ENCODE results near the gene MAPK12.
A peak's percentile ranks its signal among the peaks of the same experiment; 100 is the strongest.

Gene MAPK12

GRCh38 chr22:50226875-50227165, 34.7 kb downstream of the MAPK12 start:
- no peak for DNase-seq

DNA sequence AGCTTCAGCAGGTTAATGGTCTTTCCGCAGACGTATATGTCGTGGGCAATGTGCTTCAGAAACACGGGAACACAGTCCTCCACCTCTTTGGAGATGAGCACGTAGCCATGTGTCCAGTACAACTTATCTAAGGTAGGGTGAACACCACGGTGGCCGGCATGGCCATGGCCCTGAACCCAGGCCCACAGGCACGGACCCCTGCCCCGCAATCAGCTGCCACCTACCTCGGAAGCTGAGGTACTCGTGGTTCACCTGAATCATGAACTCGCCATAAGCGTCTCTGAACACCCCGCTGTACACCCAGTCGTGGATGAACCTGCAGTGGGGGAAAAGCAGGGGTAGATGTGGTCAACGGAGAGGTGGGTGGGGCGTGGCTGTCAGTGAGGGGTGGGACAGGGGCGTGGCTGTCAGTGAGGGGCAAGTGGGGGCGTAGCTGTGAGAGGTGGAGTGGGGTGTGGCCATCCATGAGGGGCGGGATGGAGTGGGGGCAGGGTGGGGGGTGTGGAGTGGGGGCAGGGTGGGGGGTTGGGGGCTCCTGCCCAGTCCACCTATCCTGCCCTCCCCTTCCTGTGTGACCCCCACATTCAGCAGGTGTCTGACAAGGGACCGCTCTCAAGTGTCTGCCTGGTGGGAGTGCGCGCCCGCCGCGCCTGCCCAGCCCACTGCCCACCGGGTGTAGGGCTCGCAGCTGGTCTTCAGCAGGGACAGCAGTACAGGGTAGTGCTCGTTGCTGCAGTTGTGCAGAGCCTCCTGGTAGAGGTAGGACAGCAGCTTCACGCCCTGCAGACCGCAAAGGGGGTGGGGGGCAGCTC, 35.2 kb downstream of the MAPK12 start:
- DNase-seq: no peak

GRCh38 chr22:50225200-50225969, 36.1 kb downstream of the MAPK12 start:
- DNase-seq: no peak

DNA sequence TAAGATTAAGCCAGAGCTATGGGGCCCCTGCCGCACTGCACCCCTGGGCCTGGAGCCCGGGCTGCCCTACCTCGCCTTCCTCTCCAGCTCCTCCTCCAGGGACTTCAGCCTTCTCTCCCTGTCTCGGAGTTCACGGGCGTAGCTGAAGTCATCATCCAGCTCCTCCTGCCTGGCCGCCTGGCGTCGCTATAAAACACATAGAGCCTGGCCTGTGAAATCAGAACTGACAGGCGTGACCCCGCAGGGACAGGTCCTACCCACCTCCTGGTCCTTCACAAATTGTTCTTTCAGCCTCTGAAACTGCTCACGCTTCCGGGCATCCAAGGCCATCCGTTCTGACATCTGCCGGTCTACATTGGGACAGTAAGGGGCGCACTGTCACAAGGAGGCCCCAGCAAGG, 37.4 kb downstream of the MAPK12 start:
- peak; percentile 40 for DNase-seq

DNA sequence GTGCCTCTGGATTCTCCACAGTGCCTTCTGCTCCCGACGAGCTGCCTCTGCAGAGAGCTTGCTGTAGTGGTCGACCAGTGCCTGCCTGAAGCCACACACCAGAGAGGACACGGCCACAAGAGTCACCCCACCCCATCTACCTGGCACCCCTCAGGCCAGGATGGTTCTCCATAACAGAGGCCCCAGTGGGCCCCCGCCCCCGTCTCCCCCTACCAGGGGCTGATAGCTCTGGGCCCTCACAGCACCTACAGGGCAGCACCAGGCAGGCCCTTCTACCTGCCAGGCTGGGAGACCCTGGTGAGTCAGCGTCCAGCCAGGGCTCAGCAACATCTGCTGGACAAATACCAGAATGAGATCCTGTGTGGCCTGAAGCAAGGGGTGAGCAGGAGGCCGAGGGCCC, 39.0 kb downstream of the MAPK12 start:
- peak; percentile 54 for DNase-seq

DNA sequence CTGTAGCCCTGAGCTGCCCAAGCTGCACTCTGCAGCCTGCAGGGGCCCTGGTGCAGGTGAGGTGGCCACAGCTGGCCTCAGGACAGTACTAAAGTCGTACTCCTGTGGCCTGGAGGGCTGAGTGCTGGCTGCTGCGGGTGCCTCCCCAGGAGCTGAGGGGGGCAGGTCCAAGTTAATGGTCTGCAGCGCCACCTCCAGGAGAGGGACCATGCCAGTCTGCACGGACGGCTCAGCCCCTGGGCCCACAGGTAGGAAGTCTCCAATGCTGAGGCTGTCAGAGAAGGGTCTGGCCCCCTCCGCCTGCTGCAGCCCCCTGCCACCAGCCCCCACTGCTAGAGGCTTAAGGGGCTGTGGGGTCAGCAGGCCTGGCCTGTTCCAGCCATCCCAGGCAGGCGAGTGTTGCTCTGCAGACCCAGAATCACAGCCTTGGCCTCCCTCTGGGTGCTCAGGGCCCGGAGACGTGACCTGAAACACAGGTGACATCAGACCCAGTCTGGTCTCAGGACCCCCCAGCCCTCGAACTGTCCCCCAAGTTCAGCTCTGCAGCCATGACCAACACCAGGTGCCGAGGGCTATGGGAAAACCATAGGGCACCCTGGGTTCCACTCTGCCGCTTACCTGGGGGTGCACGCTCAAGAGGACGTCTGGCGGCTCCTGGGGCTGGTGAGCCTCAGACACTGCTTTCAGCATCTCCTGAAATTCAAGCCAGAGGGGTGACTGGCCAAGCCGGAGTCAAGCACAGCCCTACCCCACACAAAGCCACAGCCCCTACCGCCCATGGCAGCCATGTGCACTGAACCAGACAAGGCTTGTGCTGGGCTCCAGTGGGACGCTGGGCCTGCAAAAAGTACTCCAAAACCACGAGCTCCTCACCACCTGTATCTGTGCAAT, 39.8 kb downstream of the MAPK12 start:
- peak; percentile 51 for DNase-seq

GRCh38 chr22:50220603-50221409, 40.7 kb downstream of the MAPK12 start:
- peak; percentile 45 for DNase-seq

GRCh38 chr22:50219800-50220602, 41.5 kb downstream of the MAPK12 start:
- peak; percentile 35 for DNase-seq

- DNase-seq: peak; percentile 72
Measured at GRCh38 chr22:50218996-50219727, 42.3 kb downstream of the MAPK12 start.

DNA sequence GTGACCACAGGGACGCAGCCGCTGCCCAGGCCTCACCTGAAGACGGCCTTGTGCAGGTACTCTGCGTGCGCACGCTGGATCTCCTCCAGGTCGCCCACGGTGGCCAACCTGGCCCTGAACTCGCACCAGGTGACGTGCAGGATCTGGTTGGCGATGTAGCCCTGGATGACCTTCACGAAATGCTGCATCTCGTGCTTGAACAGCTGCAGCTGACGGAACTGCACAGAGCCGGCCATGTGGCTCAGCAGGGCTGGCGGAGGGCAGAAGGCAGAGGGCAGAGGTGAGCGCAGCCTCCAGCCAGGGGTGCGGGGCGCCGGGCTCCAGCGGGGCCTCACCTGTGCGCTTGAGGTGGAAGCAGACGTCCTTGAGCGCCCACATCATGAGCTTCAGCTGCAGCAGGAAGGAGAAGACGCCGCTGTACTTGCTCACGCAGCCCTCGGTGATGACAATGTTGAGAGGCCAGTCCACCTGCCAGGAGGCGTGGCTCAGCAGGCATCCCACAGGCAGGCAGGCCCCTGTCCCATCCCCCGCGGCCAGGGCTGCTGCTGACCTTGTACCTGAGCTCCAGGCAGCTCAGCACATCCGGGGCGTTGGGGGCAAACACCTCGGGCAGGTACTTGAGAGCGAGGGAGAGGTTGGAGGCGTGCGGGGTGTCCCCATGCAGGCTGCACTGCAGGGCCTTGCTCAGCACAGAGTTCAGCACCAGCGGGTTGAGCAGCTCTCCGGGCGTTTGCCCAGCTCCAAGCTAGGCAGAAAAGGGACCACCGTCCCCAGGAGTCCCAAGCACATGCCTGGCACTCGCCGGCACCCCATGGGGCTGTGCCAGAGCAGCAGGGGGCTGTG, 43.1 kb downstream of the MAPK12 start:
- no peak for DNase-seq

DNA sequence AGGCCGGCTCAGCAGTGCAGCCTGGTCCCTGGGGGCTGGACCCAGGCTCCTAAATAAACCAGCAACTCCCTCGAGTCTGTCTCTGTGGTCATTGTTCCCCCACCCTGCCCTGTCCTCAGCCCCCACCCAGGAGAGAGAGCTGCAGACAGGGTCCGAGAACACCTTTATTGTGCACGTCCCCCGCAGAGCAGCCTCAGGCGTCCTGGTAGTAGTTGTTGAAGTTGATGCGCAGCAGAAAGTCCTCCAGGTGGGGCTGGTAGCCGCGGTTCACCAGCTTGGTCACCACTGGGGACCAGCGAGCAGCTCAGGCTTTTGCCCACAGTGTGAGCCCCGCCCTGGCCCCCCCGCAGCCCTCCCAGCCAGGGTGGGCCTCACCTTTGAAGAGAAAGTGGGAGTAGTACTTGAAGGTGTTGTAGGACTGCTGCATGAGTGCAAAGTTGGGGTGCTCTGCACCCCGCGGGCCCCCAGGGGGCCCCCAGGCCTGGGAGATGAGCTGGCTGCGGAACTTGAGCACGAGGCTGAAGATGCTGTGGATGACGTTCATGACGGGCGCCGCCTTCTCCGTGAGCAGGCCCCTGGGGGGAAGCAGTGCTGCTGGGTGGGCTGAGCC, 43.8 kb downstream of the MAPK12 start:
- no peak for DNase-seq

- DNase-seq: no peak
Measured at GRCh38 chr22:50216684-50217520, 44.6 kb downstream of the MAPK12 start.

DNA sequence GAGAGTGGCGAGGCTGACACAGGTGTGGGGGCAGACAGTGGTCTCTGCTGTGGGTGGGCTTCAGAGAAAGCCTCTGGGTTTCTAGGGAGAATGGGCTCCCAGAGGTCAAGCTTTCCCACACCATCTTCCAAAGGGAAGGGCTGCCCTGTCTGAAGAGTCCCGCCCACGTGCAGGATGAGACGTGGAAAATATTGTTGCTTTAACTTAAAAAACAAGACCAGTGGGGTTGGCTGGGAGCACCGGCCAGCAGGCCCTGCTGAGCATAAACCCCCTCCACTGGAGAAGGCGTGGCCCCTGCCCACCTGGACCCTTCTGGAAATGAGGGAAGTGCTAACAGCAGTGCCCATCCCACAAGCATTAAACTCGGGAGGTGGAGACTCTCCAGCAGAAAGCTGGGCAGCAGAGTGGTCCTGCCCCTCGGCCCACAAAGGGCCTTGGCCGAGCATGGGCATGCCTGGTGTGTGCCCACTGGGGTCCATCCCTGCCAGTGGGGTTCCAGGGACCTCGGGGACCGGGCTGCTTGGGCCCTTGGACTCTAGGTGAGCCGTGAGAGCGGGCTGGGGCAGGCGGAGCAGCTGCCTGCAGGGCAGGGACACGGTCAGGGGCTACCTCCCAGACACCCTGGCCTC, 45.3 kb downstream of the MAPK12 start:
- no peak for DNase-seq

GRCh38 chr22:50215297-50216054, 46.0 kb downstream of the MAPK12 start:
- DNase-seq: no peak

GRCh38 chr22:50213263-50213662, 48.2 kb downstream of the MAPK12 start:
- DNase-seq: no peak

DNA sequence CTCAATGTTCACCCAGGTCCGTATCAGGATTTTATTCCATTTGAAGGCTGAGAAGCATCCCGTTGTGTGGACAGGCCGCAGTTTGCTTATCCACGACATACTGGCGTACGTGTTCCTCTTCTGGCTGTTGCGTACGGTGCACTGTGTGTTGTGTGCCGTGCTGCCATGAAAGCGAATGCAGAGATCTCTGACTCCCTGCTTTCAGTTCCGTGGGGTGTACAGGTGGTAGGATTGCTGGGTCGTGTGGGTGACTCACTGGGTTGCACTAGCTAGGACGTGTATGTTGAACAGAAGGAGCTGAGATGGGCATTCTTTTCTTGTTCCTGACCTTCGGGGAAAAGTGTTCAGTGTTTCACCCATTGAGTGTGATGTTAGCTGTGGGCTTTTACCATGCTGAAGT, 50.3 kb downstream of the MAPK12 start:
- DNase-seq: no peak
